Measurements from ENCODE around the gene ADTRP.

ADTRP gene

GRCh38 chr6:11718031-11718430, 60.6 kb downstream of the ADTRP start:
- Histone ChIP-seq H3K36me3 (ENCODE audit: insufficient read depth) (no peaks in the 10 kb centered on the region), H2AFZ (ENCODE audit: low read depth) (peak overlapping the region; percentile 0; the same call in 1 of the 2 replicates), H3K4me1 (ENCODE audit: low read depth, poor library complexity, severe bottlenecking) (peaks cover 72% of the 10 kb centered on the region), H3K79me2 (ENCODE audit: insufficient read depth, low read depth) (no peaks in the 10 kb centered on the region), H3K9ac (no peak overlapping the region), H3K4me2 (no peak overlapping the region), H3K27me3 (ENCODE audit: insufficient read depth, low read depth) (no peaks in the 10 kb centered on the region), H3K4me3 (IDR thresholded peaks at IDR 0.05; ENCODE audit: insufficient read depth, low read depth, low read length) (no peak overlapping the region), H3K27ac (no peak overlapping the region), H4K20me1 (ENCODE audit: insufficient read depth) (no peaks in the 10 kb centered on the region)
- TF ChIP-seq CTCF (conservative IDR thresholded peaks at IDR 0.05; ENCODE audit: low read depth, low read length), result no peak

GRCh38 chr6:11714798-11715285, 63.8 kb downstream of the ADTRP start:
- Histone ChIP-seq H2AFZ (ENCODE audit: low read depth) (peak overlapping the region; percentile 68; the same call in 1 of the 2 replicates), H3K4me3 (IDR thresholded peaks at IDR 0.05; ENCODE audit: insufficient read depth, low read depth, low read length) (no peak overlapping the region), H4K20me1 (ENCODE audit: insufficient read depth) (no peaks in the 10 kb centered on the region), H3K4me2 (peak overlapping the region; percentile 66), H3K27me3 (ENCODE audit: insufficient read depth, low read depth) (no peaks in the 10 kb centered on the region), H3K9ac (peak overlapping the region; percentile 56; the same call in 1 of the 2 replicates), H3K4me1 (ENCODE audit: low read depth, poor library complexity, severe bottlenecking) (peaks cover 87% of the 10 kb centered on the region), H3K36me3 (ENCODE audit: insufficient read depth) (no peaks in the 10 kb centered on the region), H3K79me2 (ENCODE audit: insufficient read depth, low read depth) (no peaks in the 10 kb centered on the region), H3K27ac (peak overlapping the region; percentile 95)
- TF ChIP-seq CTCF (conservative IDR thresholded peaks at IDR 0.05; ENCODE audit: low read depth, low read length), result no peak

- TF ChIP-seq CTCF (conservative IDR thresholded peaks at IDR 0.05; ENCODE audit: low read depth, low read length), result no peak
- Histone ChIP-seq H3K4me2 (peak overlapping the region; percentile 66), H3K9ac (peak overlapping the region; percentile 56), H3K27ac (peak overlapping the region; percentile 95), H3K27me3 (ENCODE audit: insufficient read depth, low read depth) (no peaks in the 10 kb centered on the region), H4K20me1 (ENCODE audit: insufficient read depth) (no peaks in the 10 kb centered on the region), H3K79me2 (ENCODE audit: insufficient read depth, low read depth) (no peaks in the 10 kb centered on the region), H3K4me1 (ENCODE audit: low read depth, poor library complexity, severe bottlenecking) (peaks cover 91% of the 10 kb centered on the region), H3K36me3 (ENCODE audit: insufficient read depth) (no peaks in the 10 kb centered on the region), H2AFZ (ENCODE audit: low read depth) (peak overlapping the region; percentile 68; the same call in 1 of the 2 replicates), H3K4me3 (IDR thresholded peaks at IDR 0.05; ENCODE audit: insufficient read depth, low read depth, low read length) (no peak overlapping the region)
Observed at GRCh38 chr6:11714116-11714797, 64.3 kb downstream of the ADTRP start.

- H2AFZ ChIP-seq (ENCODE audit: low read depth), result peak overlapping the region; percentile 53; the same call in 1 of the 2 replicates
- TF ChIP-seq CTCF (conservative IDR thresholded peaks at IDR 0.05; ENCODE audit: low read depth, low read length), result no peak
- peak overlapping the region; percentile 66 for H3K4me2 ChIP-seq
- H3K9ac ChIP-seq, result peak overlapping the region; percentile 56
- no peaks in the 10 kb centered on the region for H3K36me3 ChIP-seq (ENCODE audit: insufficient read depth)
- H3K27me3 ChIP-seq (ENCODE audit: insufficient read depth, low read depth), result no peaks in the 10 kb centered on the region
- no peaks in the 10 kb centered on the region for H3K79me2 ChIP-seq (ENCODE audit: insufficient read depth, low read depth)
- H4K20me1 ChIP-seq (ENCODE audit: insufficient read depth), result no peaks in the 10 kb centered on the region
- H3K4me1 ChIP-seq (ENCODE audit: low read depth, poor library complexity, severe bottlenecking), result peaks cover 79% of the 10 kb centered on the region
- H3K4me3 ChIP-seq (IDR thresholded peaks at IDR 0.05; ENCODE audit: insufficient read depth, low read depth, low read length), result no peak overlapping the region
- H3K27ac ChIP-seq, result peak overlapping the region; percentile 95
Observed at GRCh38 chr6:11712760-11713159, 65.8 kb downstream of the ADTRP start.

Measured in KMS-11 (cell line).